Type B pancreatic cell (in vitro differentiated cells): ENCODE results near the gene NEK9. TPM values are rescaled to one million over a fixed set of nuclear protein-coding genes. Genes with fewer than 3 reads are reported as not detected.

Experiments
- DNase-seq: peaks from one replicate; pipeline ENCODE4 v3.0.0; 2021; ENCODE audit warnings: mixed read lengths; ENCODE audit not compliant: unreplicated experiment; ENCODE audit errors: extremely low spot score
- H3K27ac Mint-ChIP-seq: 2 replicates; pipeline ENCODE4 v1.8.0; 2021; ENCODE audit warnings: mild to moderate bottlenecking, mixed read lengths
- H3K27me3 Mint-ChIP-seq: 2 replicates; pipeline ENCODE4 v1.8.0; 2021; ENCODE audit warnings: mixed read lengths
- H3K36me3 Mint-ChIP-seq: 2 replicates; pipeline ENCODE4 v1.8.0; 2021; ENCODE audit warnings: mixed read lengths
- H3K4me1 Mint-ChIP-seq: one replicate; pipeline ENCODE4 v1.8.0; 2021; ENCODE audit warnings: mixed read lengths; ENCODE audit not compliant: unreplicated experiment
- H3K4me3 Mint-ChIP-seq: 2 replicates; pipeline ENCODE4 v1.8.0; 2021; ENCODE audit warnings: mild to moderate bottlenecking, mixed read lengths
- H3K9me3 Mint-ChIP-seq: 2 replicates; pipeline ENCODE4 v1.8.0; 2021; ENCODE audit warnings: mixed read lengths
- total RNA-seq: library from RNA; stranded (reverse); gene quantifications from 2 replicates; pipeline ENCODE4 v1.2.1, GENCODE V29; 2021; ENCODE audit warnings: low replicate concordance
- TF ChIP-seq, protein P1 (sequence below): fragments of 200-600 bp; sonication (generic); conservative IDR thresholded peaks from 2 replicates; pipeline ENCODE4 v1.5.0; 2021; ENCODE audit warnings: antibody characterized with exemption, mild to moderate bottlenecking

The NEK9 gene
- total RNA-seq, 1 donor from 2014 or later, result 117 TPM

DNA sequence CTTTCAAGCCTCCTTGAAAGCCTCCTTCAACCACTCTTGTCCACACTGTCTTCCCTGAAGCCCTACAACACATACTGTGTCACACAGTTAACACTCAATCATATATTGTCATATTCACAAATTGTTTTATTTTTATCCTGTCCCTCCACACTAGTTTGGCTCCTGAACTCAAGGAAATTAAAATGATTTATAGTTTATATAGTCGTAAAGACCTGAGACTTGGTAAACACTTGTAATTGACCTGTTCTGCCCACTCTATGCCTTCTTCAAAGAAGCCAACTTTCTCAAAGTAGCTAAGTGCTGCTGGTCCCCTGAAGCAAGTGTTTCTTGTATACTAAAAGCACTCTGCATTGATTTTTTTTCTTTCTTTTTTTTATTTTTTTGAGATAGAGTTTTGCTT, 15.6 kb upstream of the NEK9 start:
- DNase-seq, result no peak
- H3K4me1 Mint-ChIP-seq, result peaks cover 23% of the 10 kb centered on the region
- H3K9me3 Mint-ChIP-seq, result no peaks in the 10 kb centered on the region
- no peak overlapping the region for H3K4me3 Mint-ChIP-seq
- TF ChIP-seq, protein P1, sequence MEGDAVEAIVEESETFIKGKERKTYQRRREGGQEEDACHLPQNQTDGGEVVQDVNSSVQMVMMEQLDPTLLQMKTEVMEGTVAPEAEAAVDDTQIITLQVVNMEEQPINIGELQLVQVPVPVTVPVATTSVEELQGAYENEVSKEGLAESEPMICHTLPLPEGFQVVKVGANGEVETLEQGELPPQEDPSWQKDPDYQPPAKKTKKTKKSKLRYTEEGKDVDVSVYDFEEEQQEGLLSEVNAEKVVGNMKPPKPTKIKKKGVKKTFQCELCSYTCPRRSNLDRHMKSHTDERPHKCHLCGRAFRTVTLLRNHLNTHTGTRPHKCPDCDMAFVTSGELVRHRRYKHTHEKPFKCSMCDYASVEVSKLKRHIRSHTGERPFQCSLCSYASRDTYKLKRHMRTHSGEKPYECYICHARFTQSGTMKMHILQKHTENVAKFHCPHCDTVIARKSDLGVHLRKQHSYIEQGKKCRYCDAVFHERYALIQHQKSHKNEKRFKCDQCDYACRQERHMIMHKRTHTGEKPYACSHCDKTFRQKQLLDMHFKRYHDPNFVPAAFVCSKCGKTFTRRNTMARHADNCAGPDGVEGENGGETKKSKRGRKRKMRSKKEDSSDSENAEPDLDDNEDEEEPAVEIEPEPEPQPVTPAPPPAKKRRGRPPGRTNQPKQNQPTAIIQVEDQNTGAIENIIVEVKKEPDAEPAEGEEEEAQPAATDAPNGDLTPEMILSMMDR, result no peak
- no peaks in the 10 kb centered on the region for H3K27me3 Mint-ChIP-seq
- H3K36me3 Mint-ChIP-seq, result peaks cover 30% of the 10 kb centered on the region
- no peak overlapping the region for H3K27ac Mint-ChIP-seq

DNA sequence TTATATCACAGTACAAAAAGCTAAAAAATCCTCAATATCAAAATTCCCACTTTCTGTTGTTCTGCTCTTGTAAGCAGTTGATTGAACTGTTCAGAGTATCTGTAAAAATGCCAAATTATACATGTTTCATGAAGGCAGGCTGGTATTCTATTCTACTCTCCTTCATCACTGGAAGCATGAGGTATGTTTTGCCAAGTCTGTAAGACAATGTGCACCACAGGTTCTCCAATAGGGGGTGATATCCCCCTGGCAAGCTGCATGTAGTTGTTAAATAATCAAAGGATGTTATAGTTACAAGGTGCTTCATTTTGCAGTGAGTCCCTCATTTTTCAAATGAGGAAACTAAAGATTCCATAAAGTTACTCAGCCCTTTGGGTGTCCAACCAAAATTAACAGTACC, 15.1 kb upstream of the NEK9 start:
- TF ChIP-seq, protein P1, result peak; percentile 56
- Mint-ChIP-seq H3K27ac (no peak overlapping the region), H3K9me3 (no peaks in the 10 kb centered on the region), H3K4me3 (no peak overlapping the region), H3K4me1 (peaks cover 21% of the 10 kb centered on the region), H3K36me3 (peaks cover 30% of the 10 kb centered on the region), H3K27me3 (no peaks in the 10 kb centered on the region)
- DNase-seq, result no peak

DNA sequence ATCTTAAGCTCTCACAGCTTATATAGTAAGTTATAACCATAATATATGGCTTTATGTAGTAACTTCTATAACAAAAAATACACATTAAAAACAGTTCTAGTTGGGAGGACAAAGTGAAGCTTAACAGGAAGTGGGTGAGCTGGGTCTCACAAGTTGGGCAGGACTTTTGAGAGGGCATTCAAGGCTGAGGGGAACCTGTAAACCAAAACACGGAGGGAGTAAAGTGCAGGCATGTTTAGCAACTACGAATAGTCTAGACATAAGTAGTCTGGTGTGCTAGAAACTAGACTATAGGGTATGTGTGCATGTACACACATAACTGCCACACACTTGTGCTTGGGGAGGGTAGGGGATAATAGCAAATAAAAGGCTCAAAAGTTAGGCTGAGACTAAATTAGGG, 14.2 kb upstream of the NEK9 start:
- Mint-ChIP-seq H3K9me3 (no peaks in the 10 kb centered on the region), H3K27me3 (no peaks in the 10 kb centered on the region), H3K4me3 (no peak overlapping the region), H3K27ac (peak overlapping the region; percentile 25), H3K4me1 (peaks cover 12% of the 10 kb centered on the region), H3K36me3 (peaks cover 27% of the 10 kb centered on the region)
- DNase-seq, result no peak
- TF ChIP-seq, protein P1, result no peak

DNA sequence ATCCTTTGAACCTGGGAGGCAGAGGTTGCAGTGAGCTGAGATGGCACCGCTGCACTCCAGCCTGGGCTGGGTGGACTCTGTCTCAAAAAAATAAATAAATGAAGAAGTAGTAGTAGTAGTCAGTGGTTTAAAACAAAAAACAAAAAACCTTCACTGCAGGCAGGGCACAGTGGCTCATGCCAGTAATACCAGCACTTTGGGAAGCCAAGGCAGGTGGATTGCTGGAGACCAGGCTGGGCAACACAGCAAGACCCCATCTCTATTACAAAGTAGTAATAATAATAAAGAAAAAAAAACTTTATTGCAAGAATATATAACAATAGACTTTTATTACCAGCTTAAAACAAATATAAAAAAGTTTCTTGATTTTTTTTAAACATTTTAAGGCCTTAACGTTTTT, 13.8 kb upstream of the NEK9 start:
- Mint-ChIP-seq H3K27ac (no peak overlapping the region), H3K4me1 (peaks cover 11% of the 10 kb centered on the region), H3K9me3 (no peaks in the 10 kb centered on the region), H3K36me3 (peaks cover 27% of the 10 kb centered on the region), H3K4me3 (no peak overlapping the region), H3K27me3 (no peaks in the 10 kb centered on the region)
- TF ChIP-seq, protein P1, result no peak
- DNase-seq, result no peak

DNA sequence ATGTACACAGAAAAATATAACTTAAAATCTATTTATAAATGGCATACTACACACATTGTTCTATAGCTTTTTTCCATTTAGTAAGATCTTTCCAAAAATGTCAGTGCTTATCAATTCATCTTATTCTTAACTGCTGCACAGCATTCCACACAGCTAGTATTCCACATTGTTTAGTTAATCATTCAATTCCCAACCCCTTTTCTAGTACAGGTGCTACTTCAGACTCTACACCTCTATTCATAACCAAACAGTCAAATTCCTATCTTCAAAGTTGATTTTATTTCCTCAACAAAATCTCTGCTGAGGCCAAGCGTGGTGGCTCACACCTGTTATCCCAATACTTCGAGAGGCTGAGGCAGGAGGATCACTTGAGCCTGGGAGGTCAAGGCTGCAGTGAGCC, 12.3 kb upstream of the NEK9 start:
- Mint-ChIP-seq H3K4me1 (peaks cover 8% of the 10 kb centered on the region), H3K9me3 (no peaks in the 10 kb centered on the region), H3K4me3 (no peak overlapping the region), H3K36me3 (peaks cover 30% of the 10 kb centered on the region), H3K27me3 (no peaks in the 10 kb centered on the region), H3K27ac (no peak overlapping the region)
- DNase-seq, result no peak
- TF ChIP-seq, protein P1, result no peak

DNA sequence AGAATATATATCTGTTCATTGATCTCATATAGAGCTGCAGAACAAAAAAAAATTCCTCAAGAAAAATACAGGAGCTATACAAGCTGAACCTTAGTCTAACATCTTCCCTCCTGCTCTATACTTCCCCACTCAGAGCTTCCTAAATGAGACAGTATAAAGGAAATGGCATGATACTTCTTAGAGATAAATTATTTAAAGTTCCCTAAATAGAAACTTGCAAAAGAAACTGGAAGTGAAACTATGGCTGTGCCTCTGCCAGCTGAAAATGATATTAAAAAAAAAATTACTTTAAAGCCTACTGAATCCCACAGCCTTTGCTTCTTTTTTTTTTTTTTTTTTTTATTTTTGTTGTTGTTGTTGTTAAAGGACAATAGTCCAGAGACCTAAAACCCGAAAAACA, 11.6 kb upstream of the NEK9 start:
- Mint-ChIP-seq H3K9me3 (no peaks in the 10 kb centered on the region), H3K4me3 (no peak overlapping the region), H3K36me3 (peaks cover 33% of the 10 kb centered on the region), H3K27me3 (no peaks in the 10 kb centered on the region), H3K27ac (no peak overlapping the region), H3K4me1 (peaks cover 4% of the 10 kb centered on the region)
- TF ChIP-seq, protein P1, result no peak
- DNase-seq, result no peak
